T47D (cell line): Measurements from ENCODE around the gene CSMD2.

Source experiments
- DNase-seq, 2 experiments: peaks; one replicate each; pipeline versions ENCODE4 v3.0.0 to v3.0.0-alpha.2; 2011 to 2012; ENCODE audit warnings: low read depth in 1 of 2, low spot score in 1 of 2
- JUND ChIP-seq: IDR thresholded peaks from 2 replicates; pipeline ENCODE4 v1.6.1; 2012; ENCODE audit warnings: low read depth
- in situ Hi-C: cut with HindIII; loops from 2 replicates; pipeline ENCODE4 v1.10.0; 2016; ENCODE audit warnings: low sequenced_read_pairs, low pct_unique_long_range_greater_than_20kb

The CSMD2 gene

GRCh38 chr1:33685256-33685655 lies 479.8 kb downstream of the CSMD2 start:
- TF ChIP-seq JUND, result no peak
- in situ Hi-C loops, result no loop called here

GRCh38 chr1:33684396-33685179 lies 480.4 kb downstream of the CSMD2 start:
- no peak for TF ChIP-seq JUND
- DNase-seq, result no peak
- in situ Hi-C loops, result no loop called here

More at GRCh38 chr1:33685256-33685655, 479.8 kb downstream of the CSMD2 start:
- DNase-seq, result no peak

GRCh38 chr1:33683913-33684312 lies 481.1 kb downstream of the CSMD2 start:
- TF ChIP-seq JUND, result no peak
- in situ Hi-C loops, result no loop called here
- no peak for DNase-seq

- in situ Hi-C loops, result no loop called here
- no peak for TF ChIP-seq JUND
- DNase-seq, result no peak
These were observed 482.7 kb downstream of the CSMD2 start for GRCh38 chr1:33682371-33682770.

- DNase-seq, result no peak
- in situ Hi-C loops, result no loop called here
- TF ChIP-seq JUND, result no peak
These were observed 484.7 kb downstream of the CSMD2 start for GRCh38 chr1:33680281-33680840.

- no peak for TF ChIP-seq JUND
- no peak for DNase-seq
- in situ Hi-C loops, result no loop called here
These were observed 494.5 kb downstream of the CSMD2 start for GRCh38 chr1:33670567-33670966.

- in situ Hi-C loops, result no loop called here
- TF ChIP-seq JUND, result no peak
- DNase-seq, result no peak
These were observed 496.3 kb downstream of the CSMD2 start for GRCh38 chr1:33668695-33669094.

GRCh38 chr1:33667386-33668282 lies 497.4 kb downstream of the CSMD2 start:
- no peak for TF ChIP-seq JUND
- in situ Hi-C loops, result no loop called here
- no peak for DNase-seq

- no peak for DNase-seq
- no peak for TF ChIP-seq JUND
- in situ Hi-C loops, result no loop called here
These were observed 498.4 kb downstream of the CSMD2 start for GRCh38 chr1:33666616-33667015.

- in situ Hi-C loops, result no loop called here
- no peak for DNase-seq
These were observed 503.1 kb downstream of the CSMD2 start for GRCh38 chr1:33661811-33662454.

GRCh38 chr1:33660956-33661355 lies 504.1 kb downstream of the CSMD2 start:
- TF ChIP-seq JUND, result no peak
- in situ Hi-C loops, result no loop called here
- no peak for DNase-seq

More at GRCh38 chr1:33661811-33662454, 503.1 kb downstream of the CSMD2 start:
- TF ChIP-seq JUND, result no peak

GRCh38 chr1:33660244-33660643 lies 504.8 kb downstream of the CSMD2 start:
- in situ Hi-C loops, result no loop called here
- no peak for DNase-seq
- TF ChIP-seq JUND, result no peak
